Measurements from ENCODE around the gene INPPL1.
"Not testable (repeated sequence)": the region's sequence is repeated elsewhere in the genome, so short reads cannot be mapped to it uniquely, and the experiment has no call there.

DNA sequence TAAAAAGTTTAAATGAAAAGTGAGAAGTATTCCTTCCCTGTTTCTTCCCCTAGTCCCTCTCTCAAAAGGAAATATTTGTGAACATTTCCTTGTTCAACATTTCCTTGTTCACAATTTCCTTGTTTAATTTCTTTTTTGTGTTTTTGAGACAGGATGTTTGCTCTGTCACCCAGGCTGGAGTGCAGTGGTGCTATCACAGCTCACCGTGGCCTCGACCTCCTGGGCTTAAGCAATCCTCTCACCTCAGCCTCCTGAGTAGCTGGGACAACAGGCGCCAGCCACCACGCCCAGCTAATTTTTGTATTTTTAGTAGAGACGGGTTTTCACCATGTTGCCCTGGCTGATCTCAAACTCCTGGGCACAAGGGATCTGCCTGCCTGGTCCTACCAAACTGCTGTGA lies 42.4 kb downstream of the INPPL1 start:
- TF ChIP-seq CTCF (IDR thresholded peaks at IDR 0.05; ENCODE audit: insufficient read depth, low read length); POLR2AphosphoS5 (IDR thresholded peaks at IDR 0.05; ENCODE audit: low read depth): not testable (repeated sequence)
